HepG2 (cell line): ENCODE data around the gene PSMA3. TPM values are rescaled to one million over a fixed set of nuclear protein-coding genes. Genes with fewer than 3 reads are reported as not detected.
A peak's percentile ranks its signal among the peaks of the same experiment; 100 is the strongest.

ENCODE experiments used
- CEBPG ChIP-seq: IDR thresholded peaks from 2 replicates; pipeline ENCODE4 v1.6.1; 2016
- CENPX ChIP-seq: sonication (generic); formaldehyde crosslinking; IDR thresholded peaks from 2 replicates; pipeline ENCODE4 v1.9.0; 2021; ENCODE audit warnings: mild to moderate bottlenecking, missing genetic modification reagents, moderate library complexity
- ERF ChIP-seq: IDR thresholded peaks from 2 replicates; pipeline ENCODE4 v1.6.1; 2018; ENCODE audit warnings: missing biosample characterization, missing genetic modification reagents
- GABPB1 ChIP-seq: IDR thresholded peaks from 2 replicates; pipeline ENCODE4 v1.6.1; 2016; ENCODE audit warnings: mild to moderate bottlenecking, missing genetic modification reagents, moderate library complexity, missing compliant biosample characterization
- GATAD1 ChIP-seq: IDR thresholded peaks from 2 replicates; pipeline ENCODE4 v1.6.1; 2016; ENCODE audit warnings: missing genetic modification reagents, missing compliant biosample characterization
- GATAD2A ChIP-seq: IDR thresholded peaks from 2 replicates; pipeline ENCODE4 v1.6.1; 2016
- HDAC2 ChIP-seq: sonication (generic); formaldehyde crosslinking; IDR thresholded peaks from 2 replicates; pipeline ENCODE4 v1.4.0; 2020; ENCODE audit warnings: missing genetic modification reagents
- KDM6A ChIP-seq: IDR thresholded peaks from 2 replicates; pipeline ENCODE4 v1.6.1; 2016; ENCODE audit warnings: low read depth
- KLF16 ChIP-seq, 2 experiments: sonication (generic) in 1 of 2; formaldehyde crosslinking in 1 of 2; IDR thresholded peaks; 2 replicates each; pipeline versions ENCODE4 v1.6.1 to v1.8.0; 2016 to 2023; ENCODE audit warnings: missing genetic modification reagents in 2 of 2, missing compliant biosample characterization in 1 of 2
- MIXL1 ChIP-seq: IDR thresholded peaks from 2 replicates; pipeline ENCODE4 v1.6.1; 2016
- PAWR ChIP-seq: sonication (generic); formaldehyde crosslinking; IDR thresholded peaks from 2 replicates; pipeline ENCODE4 v1.4.0; 2020; ENCODE audit warnings: missing genetic modification reagents, mild to moderate bottlenecking, borderline replicate concordance
- POGZ ChIP-seq: sonication (generic); formaldehyde crosslinking; IDR thresholded peaks from 2 replicates; pipeline ENCODE4 v1.4.0; 2020; ENCODE audit warnings: mild to moderate bottlenecking, missing genetic modification reagents
- PPARG ChIP-seq: conservative IDR thresholded peaks from 2 replicates; pipeline ENCODE4 v1.6.1; 2016; ENCODE audit warnings: missing biosample characterization, missing genetic modification reagents
- ZFP41 ChIP-seq: sonication (generic); formaldehyde crosslinking; IDR thresholded peaks from 2 replicates; pipeline ENCODE4 v1.4.0; 2020; ENCODE audit warnings: mild to moderate bottlenecking, missing genetic modification reagents, borderline replicate concordance
- ZNF430 ChIP-seq: sonication (generic); formaldehyde crosslinking; IDR thresholded peaks from 2 replicates; pipeline ENCODE4 v1.9.0; 2021; ENCODE audit warnings: mild to moderate bottlenecking, missing genetic modification reagents
- ZSCAN9 ChIP-seq: IDR thresholded peaks from 2 replicates; pipeline ENCODE4 v1.6.1; 2016; ENCODE audit warnings: borderline replicate concordance
- polyA plus RNA-seq, 8 experiments: library from polyadenylated mRNA; depleted of rRNA in 3 of 8; stranded (reverse) in 7 of 8; unstranded in 1 of 8; fragments of >200 nt; fragmentation: Illumina TruSeq in 4 of 8; extraction: Trizol in 4 of 8; gene quantifications; 2 replicates each; pipeline versions ENCODE4 v1.2.1 to v1.2.3, GENCODE V29; 2011 to 2016; ENCODE audit warnings: low read depth in 4 of 8, missing spikeins in 1 of 8, mixed read lengths in 1 of 8; ENCODE audit not compliant: insufficient read depth in 1 of 8
- total RNA-seq, 5 experiments: library from RNA; depleted of rRNA; stranded (reverse); fragments of >200 nt; fragmentation: Illumina TruSeq; extraction: Trizol; gene quantifications; 2 replicates each; pipeline ENCODE4 v1.2.3, GENCODE V29; 2016; ENCODE audit warnings: low read depth in 1 of 5
- TF ChIP-seq, protein P1 (sequence below): sonication (generic); formaldehyde crosslinking; IDR thresholded peaks from 2 replicates; pipeline ENCODE4 v1.4.0; 2020; ENCODE audit warnings: missing genetic modification reagents
- TF ChIP-seq, protein P2 (sequence below): sonication (generic); formaldehyde crosslinking; conservative IDR thresholded peaks from 2 replicates; pipeline ENCODE4 v1.4.0; 2020; ENCODE audit warnings: mild to moderate bottlenecking, missing genetic modification reagents, moderate library complexity
- TF ChIP-seq, protein P3 (sequence below): sonication (generic); formaldehyde crosslinking; IDR thresholded peaks from 2 replicates; pipeline ENCODE4 v1.8.0; 2022; ENCODE audit warnings: missing genetic modification reagents, mild to moderate bottlenecking, moderate library complexity, borderline replicate concordance
- TF ChIP-seq, protein P4 (sequence below): sonication (generic); formaldehyde crosslinking; IDR thresholded peaks from 2 replicates; pipeline ENCODE4 v1.9.0; 2022; ENCODE audit warnings: low read depth, missing genetic modification reagents

The PSMA3 gene
- total and polyA plus RNA-seq, 2 of the 13 experiments (the other 11 are each of a cell fraction or from before 2014, with no cell fraction given): 232 to 275 TPM

DNA sequence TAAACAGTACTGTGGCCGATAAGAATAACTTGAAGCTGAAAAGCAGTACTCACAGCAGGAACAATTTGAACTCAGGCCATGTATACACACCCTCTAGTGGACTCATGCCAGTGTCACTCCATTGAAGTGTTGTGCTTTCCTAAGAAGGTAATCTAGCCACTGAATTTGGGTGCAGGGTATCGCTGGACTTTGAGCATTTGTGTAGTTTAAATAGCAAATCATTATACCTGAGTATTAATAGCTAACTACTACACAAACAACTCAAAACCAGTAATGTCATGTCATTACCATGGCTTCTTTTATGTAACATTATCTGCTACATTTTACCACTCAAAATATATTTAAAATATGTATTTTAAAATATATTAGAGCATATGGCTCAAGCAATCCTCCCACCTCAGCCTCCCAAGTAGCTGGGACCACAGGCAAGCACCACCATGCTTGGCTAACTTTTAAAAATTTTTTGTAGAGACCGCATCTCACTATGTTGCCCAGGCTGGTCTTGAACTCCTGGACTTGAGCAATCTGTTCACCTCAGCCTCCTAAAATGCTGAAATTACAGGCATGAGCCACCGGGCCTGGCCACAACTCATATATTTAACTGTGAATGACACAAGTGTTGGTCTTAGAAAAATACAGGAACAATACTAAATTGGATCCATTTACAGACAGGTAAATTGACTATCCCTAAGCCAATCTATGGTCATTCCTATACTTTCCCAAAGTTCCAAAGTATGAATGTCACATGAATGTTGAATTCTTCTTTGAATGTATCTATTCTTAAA, 28.1 kb downstream of the PSMA3 start (continued):
- TF ChIP-seq ZFP41 (CRISPR knock-in tag) (no peak), GATAD1 (CRISPR knock-in tag) (peak; percentile 70), PPARG (CRISPR knock-in tag) (peak; percentile 55; the same call in 1 of the 2 replicates), ZNF430 (CRISPR knock-in tag) (no peak), HDAC2 (CRISPR knock-in tag) (peak; percentile 55), KLF16 (CRISPR knock-in tag; IDR thresholded peaks at IDR 0.05) (peak in 1 of 2 experiments; percentile 55; a peak in 1 of 4 replicates), GATAD2A (peak; percentile 81), KDM6A (CRISPR knock-in tag) (peak; percentile 91), CEBPG (CRISPR knock-in tag) (peak; percentile 57), PAWR (CRISPR knock-in tag) (no peak), ZSCAN9 (CRISPR knock-in tag) (peak; percentile 90), MIXL1 (peak; percentile 95), GABPB1 (0 out of 2 replicates have a peak, but pooled peaks have one; percentile 19), CENPX (CRISPR knock-in tag) (no peak), ERF (peak; percentile 62), POGZ (CRISPR knock-in tag) (peak; percentile 65)
- TF ChIP-seq, protein P1, sequence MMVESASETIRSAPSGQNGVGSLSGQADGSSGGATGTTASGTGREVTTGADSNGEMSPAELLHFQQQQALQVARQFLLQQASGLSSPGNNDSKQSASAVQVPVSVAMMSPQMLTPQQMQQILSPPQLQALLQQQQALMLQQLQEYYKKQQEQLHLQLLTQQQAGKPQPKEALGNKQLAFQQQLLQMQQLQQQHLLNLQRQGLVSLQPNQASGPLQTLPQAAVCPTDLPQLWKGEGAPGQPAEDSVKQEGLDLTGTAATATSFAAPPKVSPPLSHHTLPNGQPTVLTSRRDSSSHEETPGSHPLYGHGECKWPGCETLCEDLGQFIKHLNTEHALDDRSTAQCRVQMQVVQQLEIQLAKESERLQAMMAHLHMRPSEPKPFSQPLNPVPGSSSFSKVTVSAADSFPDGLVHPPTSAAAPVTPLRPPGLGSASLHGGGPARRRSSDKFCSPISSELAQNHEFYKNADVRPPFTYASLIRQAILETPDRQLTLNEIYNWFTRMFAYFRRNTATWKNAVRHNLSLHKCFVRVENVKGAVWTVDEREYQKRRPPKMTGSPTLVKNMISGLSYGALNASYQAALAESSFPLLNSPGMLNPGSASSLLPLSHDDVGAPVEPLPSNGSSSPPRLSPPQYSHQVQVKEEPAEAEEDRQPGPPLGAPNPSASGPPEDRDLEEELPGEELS (CRISPR knock-in tag): peak; percentile 85
- TF ChIP-seq, protein P2, sequence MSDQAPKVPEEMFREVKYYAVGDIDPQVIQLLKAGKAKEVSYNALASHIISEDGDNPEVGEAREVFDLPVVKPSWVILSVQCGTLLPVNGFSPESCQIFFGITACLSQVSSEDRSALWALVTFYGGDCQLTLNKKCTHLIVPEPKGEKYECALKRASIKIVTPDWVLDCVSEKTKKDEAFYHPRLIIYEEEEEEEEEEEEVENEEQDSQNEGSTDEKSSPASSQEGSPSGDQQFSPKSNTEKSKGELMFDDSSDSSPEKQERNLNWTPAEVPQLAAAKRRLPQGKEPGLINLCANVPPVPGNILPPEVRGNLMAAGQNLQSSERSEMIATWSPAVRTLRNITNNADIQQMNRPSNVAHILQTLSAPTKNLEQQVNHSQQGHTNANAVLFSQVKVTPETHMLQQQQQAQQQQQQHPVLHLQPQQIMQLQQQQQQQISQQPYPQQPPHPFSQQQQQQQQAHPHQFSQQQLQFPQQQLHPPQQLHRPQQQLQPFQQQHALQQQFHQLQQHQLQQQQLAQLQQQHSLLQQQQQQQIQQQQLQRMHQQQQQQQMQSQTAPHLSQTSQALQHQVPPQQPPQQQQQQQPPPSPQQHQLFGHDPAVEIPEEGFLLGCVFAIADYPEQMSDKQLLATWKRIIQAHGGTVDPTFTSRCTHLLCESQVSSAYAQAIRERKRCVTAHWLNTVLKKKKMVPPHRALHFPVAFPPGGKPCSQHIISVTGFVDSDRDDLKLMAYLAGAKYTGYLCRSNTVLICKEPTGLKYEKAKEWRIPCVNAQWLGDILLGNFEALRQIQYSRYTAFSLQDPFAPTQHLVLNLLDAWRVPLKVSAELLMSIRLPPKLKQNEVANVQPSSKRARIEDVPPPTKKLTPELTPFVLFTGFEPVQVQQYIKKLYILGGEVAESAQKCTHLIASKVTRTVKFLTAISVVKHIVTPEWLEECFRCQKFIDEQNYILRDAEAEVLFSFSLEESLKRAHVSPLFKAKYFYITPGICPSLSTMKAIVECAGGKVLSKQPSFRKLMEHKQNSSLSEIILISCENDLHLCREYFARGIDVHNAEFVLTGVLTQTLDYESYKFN (CRISPR knock-in tag): peak; percentile 97
- TF ChIP-seq, protein P3, sequence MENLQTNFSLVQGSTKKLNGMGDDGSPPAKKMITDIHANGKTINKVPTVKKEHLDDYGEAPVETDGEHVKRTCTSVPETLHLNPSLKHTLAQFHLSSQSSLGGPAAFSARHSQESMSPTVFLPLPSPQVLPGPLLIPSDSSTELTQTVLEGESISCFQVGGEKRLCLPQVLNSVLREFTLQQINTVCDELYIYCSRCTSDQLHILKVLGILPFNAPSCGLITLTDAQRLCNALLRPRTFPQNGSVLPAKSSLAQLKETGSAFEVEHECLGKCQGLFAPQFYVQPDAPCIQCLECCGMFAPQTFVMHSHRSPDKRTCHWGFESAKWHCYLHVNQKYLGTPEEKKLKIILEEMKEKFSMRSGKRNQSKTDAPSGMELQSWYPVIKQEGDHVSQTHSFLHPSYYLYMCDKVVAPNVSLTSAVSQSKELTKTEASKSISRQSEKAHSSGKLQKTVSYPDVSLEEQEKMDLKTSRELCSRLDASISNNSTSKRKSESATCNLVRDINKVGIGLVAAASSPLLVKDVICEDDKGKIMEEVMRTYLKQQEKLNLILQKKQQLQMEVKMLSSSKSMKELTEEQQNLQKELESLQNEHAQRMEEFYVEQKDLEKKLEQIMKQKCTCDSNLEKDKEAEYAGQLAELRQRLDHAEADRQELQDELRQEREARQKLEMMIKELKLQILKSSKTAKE: no peak
- TF ChIP-seq, protein P4, sequence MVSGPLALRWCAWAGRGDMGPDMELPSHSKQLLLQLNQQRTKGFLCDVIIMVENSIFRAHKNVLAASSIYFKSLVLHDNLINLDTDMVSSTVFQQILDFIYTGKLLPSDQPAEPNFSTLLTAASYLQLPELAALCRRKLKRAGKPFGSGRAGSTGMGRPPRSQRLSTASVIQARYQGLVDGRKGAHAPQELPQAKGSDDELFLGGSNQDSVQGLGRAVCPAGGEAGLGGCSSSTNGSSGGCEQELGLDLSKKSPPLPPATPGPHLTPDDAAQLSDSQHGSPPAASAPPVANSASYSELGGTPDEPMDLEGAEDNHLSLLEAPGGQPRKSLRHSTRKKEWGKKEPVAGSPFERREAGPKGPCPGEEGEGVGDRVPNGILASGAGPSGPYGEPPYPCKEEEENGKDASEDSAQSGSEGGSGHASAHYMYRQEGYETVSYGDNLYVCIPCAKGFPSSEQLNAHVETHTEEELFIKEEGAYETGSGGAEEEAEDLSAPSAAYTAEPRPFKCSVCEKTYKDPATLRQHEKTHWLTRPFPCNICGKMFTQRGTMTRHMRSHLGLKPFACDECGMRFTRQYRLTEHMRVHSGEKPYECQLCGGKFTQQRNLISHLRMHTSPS (CRISPR knock-in tag): no peak
